A673 (cell line): ENCODE results near the gene FABP3.

ENCODE experiments used
- EZH2 ChIP-seq: fragments of 200-600 bp; sonication (generic); IDR thresholded peaks from 2 replicates; pipeline ENCODE4 v1.6.1; 2017; ENCODE audit warnings: borderline replicate concordance, low read depth, mild to moderate bottlenecking, mixed read lengths, antibody characterized with exemption, low read length; ENCODE audit not compliant: poor library complexity, severe bottlenecking
- TF ChIP-seq, protein P1 (sequence below): fragments of 300-800, 200-600 bp; sonication (generic); conservative IDR thresholded peaks from 2 replicates; pipeline ENCODE4 v1.5.1; 2017; ENCODE audit warnings: low read depth, mild to moderate bottlenecking, antibody characterized with exemption, low read length, moderate library complexity, mixed read lengths

DNA sequence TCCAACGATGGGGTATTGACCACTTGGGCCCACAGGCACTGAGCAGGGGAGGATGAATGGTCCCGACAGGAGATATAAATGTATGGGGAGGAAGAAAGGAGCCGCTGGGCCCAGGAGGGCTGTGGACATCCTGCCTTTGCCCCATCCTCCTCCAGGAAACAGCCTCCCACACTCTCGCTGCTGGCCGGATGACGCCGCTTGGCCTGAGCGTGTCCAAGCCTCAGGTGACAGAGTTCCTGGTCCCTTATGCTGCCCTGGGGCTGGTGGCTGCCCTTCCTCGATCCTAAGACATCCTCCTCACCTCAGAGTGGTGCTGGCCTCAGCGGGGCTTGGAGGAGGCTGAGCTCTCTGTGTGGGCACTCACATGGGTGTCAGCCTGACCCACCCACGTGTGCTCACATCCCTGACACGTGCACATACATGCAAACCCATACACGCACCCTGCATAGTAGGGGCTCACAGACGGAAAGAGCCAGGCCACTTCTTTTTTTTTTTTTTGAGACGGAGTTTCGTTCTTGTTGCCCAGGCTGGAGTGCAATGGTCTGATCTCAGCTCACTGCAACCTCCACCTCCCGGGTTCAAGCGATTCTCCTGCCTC, 34.3 kb upstream of the FABP3 start:
- TF ChIP-seq, protein P1, sequence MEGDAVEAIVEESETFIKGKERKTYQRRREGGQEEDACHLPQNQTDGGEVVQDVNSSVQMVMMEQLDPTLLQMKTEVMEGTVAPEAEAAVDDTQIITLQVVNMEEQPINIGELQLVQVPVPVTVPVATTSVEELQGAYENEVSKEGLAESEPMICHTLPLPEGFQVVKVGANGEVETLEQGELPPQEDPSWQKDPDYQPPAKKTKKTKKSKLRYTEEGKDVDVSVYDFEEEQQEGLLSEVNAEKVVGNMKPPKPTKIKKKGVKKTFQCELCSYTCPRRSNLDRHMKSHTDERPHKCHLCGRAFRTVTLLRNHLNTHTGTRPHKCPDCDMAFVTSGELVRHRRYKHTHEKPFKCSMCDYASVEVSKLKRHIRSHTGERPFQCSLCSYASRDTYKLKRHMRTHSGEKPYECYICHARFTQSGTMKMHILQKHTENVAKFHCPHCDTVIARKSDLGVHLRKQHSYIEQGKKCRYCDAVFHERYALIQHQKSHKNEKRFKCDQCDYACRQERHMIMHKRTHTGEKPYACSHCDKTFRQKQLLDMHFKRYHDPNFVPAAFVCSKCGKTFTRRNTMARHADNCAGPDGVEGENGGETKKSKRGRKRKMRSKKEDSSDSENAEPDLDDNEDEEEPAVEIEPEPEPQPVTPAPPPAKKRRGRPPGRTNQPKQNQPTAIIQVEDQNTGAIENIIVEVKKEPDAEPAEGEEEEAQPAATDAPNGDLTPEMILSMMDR: no peak
- no peak for TF ChIP-seq EZH2
